K562 treated with DMSO at 1 percent for 4 hours (cell line): ENCODE measurements around the gene MNDA. TPM values are rescaled to one million over a fixed set of nuclear protein-coding genes. Genes with fewer than 3 reads are reported as not detected.

ENCODE experiments used
- total RNA-seq: library from RNA; unstranded; fragments of 300-600 nt; gene quantifications from 2 replicates; pipeline ENCODE4 v1.2.3, GENCODE V29; 2022; ENCODE audit not compliant: insufficient read depth

The MNDA gene
- total RNA-seq: 0.38 TPM in 1 of 2 replicates, not detected in the other

GRCh38 chr1:158830904-158831507 lies at the start of gene MNDA:
Gene MNDA, plus strand, starts transcription at chr1:158831351. Its CDS starts 10,803 bp downstream, at chr1:158842154.

Other genes with a start within 250 kb of the MNDA start
- gene OR10Z1, start 226.1 kb upstream of the MNDA start, total RNA-seq: 0.08 TPM in 1 of 2 replicates, not detected in the other
- gene SPTA1, start 144.6 kb upstream of the MNDA start, total RNA-seq: 5.8 and 12.8 TPM in 2 replicates
- gene OR6K2, start 130.7 kb upstream of the MNDA start, total RNA-seq: not detected in 2 replicates
- gene OR6K3, start 110.6 kb upstream of the MNDA start, total RNA-seq: not detected in 2 replicates
- gene OR6K6, start 76.6 kb upstream of the MNDA start, total RNA-seq: not detected in 2 replicates
- not detected in 2 replicates for gene OR6N1, start 59.2 kb upstream of the MNDA start, total RNA-seq
- not detected in 2 replicates for gene OR6N2, start 50.1 kb upstream of the MNDA start, total RNA-seq
- not detected in 2 replicates for gene PYHIN1, start 100.2 kb downstream of the MNDA start, total RNA-seq
- gene IFI16, start 178.6 kb downstream of the MNDA start, total RNA-seq: 5.4 and 14.5 TPM in 2 replicates
- 0.74 TPM in 1 of 2 replicates, not detected in the other for gene AIM2, start 245.4 kb downstream of the MNDA start, total RNA-seq